H9 (cell line): ENCODE measurements around the gene BCO1. TPM values are rescaled to one million over a fixed set of nuclear protein-coding genes. Genes with fewer than 3 reads are reported as not detected.

Experiments used
- DNase-seq: peaks from one replicate; pipeline ENCODE4 v3.0.0-alpha.2; 2017
- H2AFZ ChIP-seq: one replicate; pipeline ENCODE4 v1.6.1; 2013; ENCODE audit warnings: mild to moderate bottlenecking, low read length, control low read depth, moderate library complexity
- H2AK5ac ChIP-seq: 2 replicates; pipeline ENCODE4 v1.6.1; 2013; ENCODE audit warnings: low read length, control low read depth, mixed read lengths; ENCODE audit not compliant: insufficient read length
- H2BK120ac ChIP-seq: one replicate; pipeline ENCODE4 v1.6.1; 2013; ENCODE audit warnings: low read depth, mild to moderate bottlenecking, low read length, control low read depth, inconsistent platforms; ENCODE audit not compliant: poor library complexity, severe bottlenecking
- H2BK12ac ChIP-seq: 2 replicates; pipeline ENCODE4 v1.6.1; 2013; ENCODE audit warnings: low read length, control low read depth, mixed read lengths, low read depth; ENCODE audit not compliant: insufficient read length
- H2BK15ac ChIP-seq: 2 replicates; pipeline ENCODE4 v1.6.1; 2013; ENCODE audit warnings: low read depth, low read length, control low read depth
- H2BK20ac ChIP-seq: one replicate; pipeline ENCODE4 v1.6.1; 2013; ENCODE audit warnings: low read depth, mild to moderate bottlenecking, low read length, control low read depth, inconsistent platforms; ENCODE audit not compliant: poor library complexity, severe bottlenecking
- H2BK5ac ChIP-seq: 2 replicates; pipeline ENCODE4 v1.6.1; 2013; ENCODE audit warnings: low read length, control low read depth, mixed read lengths; ENCODE audit not compliant: insufficient read length
- H3K14ac ChIP-seq: 2 replicates; pipeline ENCODE4 v1.6.1; 2013; ENCODE audit warnings: low read length, control low read depth; ENCODE audit not compliant: insufficient read depth
- H3K18ac ChIP-seq: 2 replicates; pipeline ENCODE4 v1.6.1; 2013; ENCODE audit warnings: low read depth, mild to moderate bottlenecking, mixed read lengths, low read length, control low read depth; ENCODE audit not compliant: insufficient read length
- H3K23ac ChIP-seq: 2 replicates; pipeline ENCODE4 v1.6.1; 2013; ENCODE audit warnings: low read length, control low read depth, mixed read lengths, low read depth; ENCODE audit not compliant: insufficient read length
- H3K23me2 ChIP-seq: 2 replicates; pipeline ENCODE4 v1.6.1; 2013; ENCODE audit warnings: low read depth, mild to moderate bottlenecking, mixed read lengths, low read length, control low read depth; ENCODE audit not compliant: insufficient read length, poor library complexity, severe bottlenecking
- H3K27ac ChIP-seq: 2 replicates; pipeline ENCODE4 v1.5.1; 2013; ENCODE audit warnings: low read length, control low read depth, mixed read lengths, low read depth; ENCODE audit not compliant: insufficient read length
- H3K27me3 ChIP-seq: 2 replicates; pipeline ENCODE4 v1.6.1; 2013; ENCODE audit warnings: low read length, control low read depth, inconsistent platforms; ENCODE audit not compliant: insufficient read depth
- H3K4ac ChIP-seq: 2 replicates; pipeline ENCODE4 v1.6.1; 2013; ENCODE audit warnings: low read depth, mild to moderate bottlenecking, control low read depth, inconsistent platforms, low read length, moderate library complexity
- H3K4me1 ChIP-seq: 2 replicates; pipeline ENCODE4 v1.6.1; 2013; ENCODE audit warnings: low read length, control low read depth, inconsistent platforms; ENCODE audit not compliant: insufficient read depth
- H3K4me2 ChIP-seq: 2 replicates; pipeline ENCODE4 v1.6.1; 2013; ENCODE audit warnings: low read length, control low read depth, mixed read lengths; ENCODE audit not compliant: insufficient read length, insufficient read depth
- H3K56ac ChIP-seq: 2 replicates; pipeline ENCODE4 v1.6.1; 2013; ENCODE audit warnings: low read depth, mild to moderate bottlenecking, mixed read lengths, low read length, control low read depth; ENCODE audit not compliant: insufficient read length
- H3K79me1 ChIP-seq: 2 replicates; pipeline ENCODE4 v1.6.1; 2013; ENCODE audit warnings: low read depth, mild to moderate bottlenecking, moderate library complexity, low read length, control low read depth, inconsistent platforms; ENCODE audit not compliant: insufficient read depth, poor library complexity, severe bottlenecking
- H3K79me2 ChIP-seq: 2 replicates; pipeline ENCODE4 v1.6.1; 2013; ENCODE audit warnings: low read length, control low read depth, inconsistent platforms; ENCODE audit not compliant: insufficient read depth
- H3K9ac ChIP-seq: 2 replicates; pipeline ENCODE4 v1.6.1; 2013; ENCODE audit warnings: low read length, control low read depth, mixed read lengths; ENCODE audit not compliant: insufficient read length; ENCODE audit errors: extremely low read depth
- H3K9me3 ChIP-seq: one replicate; pipeline ENCODE4 v1.6.1; 2013; ENCODE audit warnings: low read depth, low read length, inconsistent platforms; ENCODE audit not compliant: control insufficient read depth
- H3T11ph ChIP-seq: one replicate; pipeline ENCODE4 v1.6.1; 2013; ENCODE audit warnings: mild to moderate bottlenecking, low read length, control low read depth, inconsistent platforms
- H4K20me1 ChIP-seq: one replicate; pipeline ENCODE4 v1.6.1; 2013; ENCODE audit not compliant: control insufficient read depth, insufficient read length, insufficient read depth
- H4K5ac ChIP-seq: 2 replicates; pipeline ENCODE4 v1.6.1; 2013; ENCODE audit warnings: low read depth, mild to moderate bottlenecking, mixed read lengths, low read length, control low read depth; ENCODE audit not compliant: insufficient read length
- H4K8ac ChIP-seq: replicated peaks from 2 replicates; pipeline ENCODE4 v1.6.1; 2013; ENCODE audit warnings: low read length, control low read depth, mixed read lengths, low read depth; ENCODE audit not compliant: insufficient read length
- H4K91ac ChIP-seq: 2 replicates; pipeline ENCODE4 v1.6.1; 2013; ENCODE audit warnings: low read depth, mild to moderate bottlenecking, moderate library complexity, mixed read lengths, low read length, control low read depth; ENCODE audit not compliant: insufficient read length
- H3K27ac Mint-ChIP-seq, 3 experiments: 2 replicates in 2 of 3; 3 replicates in 1 of 3; pipeline ENCODE4 v1.8.0; 2020 to 2021; ENCODE audit warnings: mixed read lengths in 3 of 3, mild to moderate bottlenecking in 1 of 3, moderate library complexity in 1 of 3
- H3K27me3 Mint-ChIP-seq: 2 replicates; pipeline ENCODE4 v1.8.0; 2021; ENCODE audit warnings: low read depth, mild to moderate bottlenecking, moderate library complexity, mixed read lengths
- H3K36me3 Mint-ChIP-seq, 3 experiments: 2 replicates in 2 of 3; 3 replicates in 1 of 3; pipeline ENCODE4 v1.8.0; 2020 to 2021; ENCODE audit warnings: low read depth in 3 of 3, mixed read lengths in 3 of 3; ENCODE audit not compliant: insufficient read depth in 1 of 3
- H3K4me1 Mint-ChIP-seq, 2 experiments: 2 replicates each; pipeline ENCODE4 v1.8.0; 2020; ENCODE audit warnings: mixed read lengths in 2 of 2
- H3K4me3 Mint-ChIP-seq, 2 experiments: 2 replicates in 1 of 2; 3 replicates in 1 of 2; pipeline ENCODE4 v1.8.0; 2020 to 2021; ENCODE audit warnings: mild to moderate bottlenecking in 2 of 2, mixed read lengths in 2 of 2, moderate library complexity in 1 of 2
- H3K9me3 Mint-ChIP-seq, 2 experiments: 2 replicates in 1 of 2; 3 replicates in 1 of 2; pipeline ENCODE4 v1.8.0; 2020; ENCODE audit warnings: mild to moderate bottlenecking in 2 of 2, mixed read lengths in 2 of 2, moderate library complexity in 1 of 2
- WGBS: extraction: QIAGEN DNeasy Blood & Tissue Kit; methylation state at CpG from one replicate; pipeline ENCODE4 v1.1.7; 2013; ENCODE audit warnings: missing lambda C conversion rate, low lambda C conversion rate, mixed read lengths; ENCODE audit not compliant: insufficient read length; ENCODE audit errors: extremely low coverage; 5-methylcytosine and 5-hydroxymethylcytosine counted together
- total RNA-seq: library from RNA; stranded (reverse); gene quantifications from 2 replicates; pipeline ENCODE4 v1.2.1, GENCODE V29; 2021
- TF ChIP-seq, protein P1 (sequence below): fragments of 200-600 bp; sonication (generic); conservative IDR thresholded peaks from 3 replicates; pipeline ENCODE4 v1.8.0; 2021; ENCODE audit warnings: antibody characterized with exemption, mild to moderate bottlenecking

BCO1 gene
- total RNA-seq, 1 experiment from 2014 or later: not detected

- Mint-ChIP-seq H3K36me3 (no peaks in the 10 kb centered on the region), H3K4me3 (no peak overlapping the region), H3K27me3 (no peaks in the 10 kb centered on the region), H3K9me3 (no peaks in the 10 kb centered on the region), H3K4me1 (no peaks in the 10 kb centered on the region), H3K27ac (no peak overlapping the region)
- Histone ChIP-seq H3K27me3 (no peaks in the 10 kb centered on the region), H3K56ac (no peak overlapping the region), H2AK5ac (no peak overlapping the region), H3K23ac (no peak overlapping the region), H3K14ac (no peak overlapping the region), H3K9me3 (no peaks in the 10 kb centered on the region), H3K4me1 (no peaks in the 10 kb centered on the region), H3K27ac (no peak overlapping the region), H2BK20ac (no peak overlapping the region), H2BK5ac (no peak overlapping the region), H3T11ph (no peak overlapping the region), H3K79me2 (no peaks in the 10 kb centered on the region), H3K23me2 (no peaks in the 10 kb centered on the region), H4K5ac (no peak overlapping the region), H3K4ac (no peak overlapping the region), H3K18ac (no peak overlapping the region), H3K9ac (no peak overlapping the region), H4K8ac (no peak overlapping the region), H2AFZ (no peak overlapping the region), H4K91ac (no peak overlapping the region), H4K20me1 (no peaks in the 10 kb centered on the region), H3K4me2 (no peak overlapping the region), H2BK12ac (no peak overlapping the region), H2BK15ac (no peak overlapping the region), H3K79me1 (no peaks in the 10 kb centered on the region), H2BK120ac (no peak overlapping the region)
- DNase-seq: no peak
- TF ChIP-seq, protein P1, sequence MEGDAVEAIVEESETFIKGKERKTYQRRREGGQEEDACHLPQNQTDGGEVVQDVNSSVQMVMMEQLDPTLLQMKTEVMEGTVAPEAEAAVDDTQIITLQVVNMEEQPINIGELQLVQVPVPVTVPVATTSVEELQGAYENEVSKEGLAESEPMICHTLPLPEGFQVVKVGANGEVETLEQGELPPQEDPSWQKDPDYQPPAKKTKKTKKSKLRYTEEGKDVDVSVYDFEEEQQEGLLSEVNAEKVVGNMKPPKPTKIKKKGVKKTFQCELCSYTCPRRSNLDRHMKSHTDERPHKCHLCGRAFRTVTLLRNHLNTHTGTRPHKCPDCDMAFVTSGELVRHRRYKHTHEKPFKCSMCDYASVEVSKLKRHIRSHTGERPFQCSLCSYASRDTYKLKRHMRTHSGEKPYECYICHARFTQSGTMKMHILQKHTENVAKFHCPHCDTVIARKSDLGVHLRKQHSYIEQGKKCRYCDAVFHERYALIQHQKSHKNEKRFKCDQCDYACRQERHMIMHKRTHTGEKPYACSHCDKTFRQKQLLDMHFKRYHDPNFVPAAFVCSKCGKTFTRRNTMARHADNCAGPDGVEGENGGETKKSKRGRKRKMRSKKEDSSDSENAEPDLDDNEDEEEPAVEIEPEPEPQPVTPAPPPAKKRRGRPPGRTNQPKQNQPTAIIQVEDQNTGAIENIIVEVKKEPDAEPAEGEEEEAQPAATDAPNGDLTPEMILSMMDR: no peak
- WGBS: no CpG with 5 or more reads among the region's 8 CpGs
These were observed 46.6 kb downstream of the BCO1 start for GRCh38 chr16:81284995-81285600.
